Ammon's horn (tissue), 1 donor: ENCODE results near the gene RNLS.

Source experiments
- DNase-seq: peaks from one replicate; pipeline ENCODE4 v3.0.0-alpha.2; 2016; ENCODE audit warnings: low spot score

Gene RNLS

DNA sequence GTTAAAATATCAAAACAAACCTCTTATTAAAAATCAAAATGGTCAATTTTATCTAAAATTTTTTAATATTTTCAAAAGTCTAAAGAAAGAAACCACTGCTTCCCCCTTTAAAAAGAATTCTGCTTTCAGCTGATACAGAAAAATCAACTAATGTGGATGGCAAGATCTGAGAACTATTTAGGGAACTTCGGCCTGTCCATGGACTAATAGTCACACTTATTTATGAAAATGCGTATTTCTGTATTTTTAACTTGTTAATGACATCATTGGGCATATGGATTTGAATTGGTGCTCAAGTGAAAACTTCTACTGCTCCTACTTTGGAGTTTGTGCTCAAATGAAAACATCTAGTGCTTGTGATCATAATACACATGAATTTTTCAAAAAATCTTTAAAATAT is 31.9 kb downstream of the RNLS start:
- DNase-seq: no peak

DNA sequence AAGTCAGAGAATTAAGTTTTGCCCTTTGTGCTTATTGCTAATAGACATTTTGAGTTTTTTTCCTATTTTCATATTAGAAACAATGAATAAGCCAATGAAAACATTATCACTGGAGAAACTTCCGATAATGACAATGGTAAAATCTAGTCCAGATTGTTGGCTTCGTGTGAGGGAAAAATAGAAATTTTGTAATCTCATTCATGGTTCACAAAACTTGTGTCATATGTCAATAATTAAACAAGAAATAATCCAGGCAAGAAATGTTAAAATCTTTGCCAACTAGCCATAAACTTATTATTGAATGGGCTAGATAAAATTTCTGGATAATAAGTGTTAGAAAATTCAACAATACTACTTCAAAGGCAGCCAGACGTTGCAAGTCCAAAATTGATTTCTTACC is 36.6 kb downstream of the RNLS start:
- DNase-seq: no peak

- DNase-seq: no peak
These were observed 37.8 kb downstream of the RNLS start for GRCh38 chr10:88545359-88545758.

- no peak for DNase-seq
These were observed 38.8 kb downstream of the RNLS start for GRCh38 chr10:88544140-88544870.

- DNase-seq: no peak
These were observed 40.6 kb downstream of the RNLS start for GRCh38 chr10:88542522-88542921.

DNA sequence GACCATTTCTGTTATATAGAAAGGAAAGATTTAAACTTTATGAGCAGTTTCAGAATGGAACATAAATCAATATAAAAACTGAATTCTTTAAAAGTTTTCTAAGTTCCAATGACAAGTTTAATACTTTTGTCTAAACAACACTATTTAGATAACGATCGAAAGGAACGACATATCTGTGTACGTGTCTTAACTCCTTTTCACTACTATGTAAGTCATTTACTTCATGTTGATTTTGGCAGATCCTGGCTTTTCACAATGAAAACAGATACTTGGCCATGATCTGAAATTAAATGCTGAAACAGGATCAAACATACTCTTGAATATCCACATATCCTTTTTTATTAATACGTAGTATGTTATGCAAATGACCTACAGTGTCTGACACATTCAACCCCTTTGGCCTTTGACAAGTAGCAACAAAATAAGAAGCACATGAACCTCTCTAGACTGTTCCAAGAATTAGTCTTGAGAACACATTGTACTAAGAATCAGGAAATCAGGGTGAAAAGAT is 41.9 kb downstream of the RNLS start:
- DNase-seq: no peak

GRCh38 chr10:88540351-88540750 is 42.8 kb downstream of the RNLS start:
- DNase-seq: no peak

GRCh38 chr10:88538048-88538447 is 45.1 kb downstream of the RNLS start:
- DNase-seq: no peak

DNA sequence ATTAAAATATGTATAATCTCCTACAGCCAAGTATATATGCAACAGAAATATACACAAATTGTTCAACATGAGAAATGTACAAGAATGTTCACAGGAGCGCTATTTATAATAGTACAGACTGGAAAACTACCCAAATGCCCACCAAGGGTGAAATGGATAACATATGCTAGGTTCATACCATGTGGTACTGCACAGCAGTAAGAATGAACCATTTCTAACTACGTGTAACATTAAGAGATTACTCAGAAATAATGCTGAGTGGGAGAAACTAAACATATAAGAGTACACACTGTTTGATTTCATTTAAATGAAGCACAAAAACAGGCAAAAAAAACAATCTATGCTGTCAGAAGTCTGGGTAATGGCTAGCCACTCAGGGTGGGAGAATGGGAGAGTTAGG is 45.8 kb downstream of the RNLS start:
- DNase-seq: no peak

GRCh38 chr10:88536437-88536836 is 46.7 kb downstream of the RNLS start:
- DNase-seq: no peak

DNA sequence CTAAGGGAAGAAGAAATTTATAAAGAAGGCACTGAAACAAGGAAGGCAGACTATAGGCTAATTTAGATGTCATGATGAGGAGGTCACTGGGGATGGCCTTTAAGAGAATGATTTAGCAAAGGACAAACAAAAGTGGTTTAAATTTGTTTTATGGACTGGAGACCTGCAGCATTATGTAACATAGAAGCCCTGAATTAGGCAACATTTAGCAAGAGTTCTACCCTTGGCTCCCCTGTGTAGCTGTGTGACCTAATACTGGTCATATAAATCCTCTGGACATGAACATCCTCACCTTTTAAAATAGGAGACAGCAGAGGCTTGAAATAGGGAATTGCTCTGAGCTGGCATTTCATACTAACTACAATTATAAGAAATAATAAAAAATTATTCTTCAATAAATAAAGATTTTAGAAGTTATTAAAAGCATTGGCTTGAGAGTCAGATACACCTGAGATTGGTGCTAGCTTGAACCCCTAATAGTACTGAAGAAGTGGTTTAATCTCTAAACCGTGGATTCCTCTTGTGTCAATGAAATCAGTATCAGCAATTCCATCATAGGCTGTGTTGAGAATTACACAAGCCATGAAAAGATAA is 48.9 kb downstream of the RNLS start:
- DNase-seq: no peak

- DNase-seq: no peak
These were observed 51.6 kb downstream of the RNLS start for GRCh38 chr10:88531392-88532052.

GRCh38 chr10:88530629-88531391 is 52.3 kb downstream of the RNLS start:
- no peak for DNase-seq

- no peak for DNase-seq
These were observed 53.0 kb downstream of the RNLS start for GRCh38 chr10:88530093-88530492.

DNA sequence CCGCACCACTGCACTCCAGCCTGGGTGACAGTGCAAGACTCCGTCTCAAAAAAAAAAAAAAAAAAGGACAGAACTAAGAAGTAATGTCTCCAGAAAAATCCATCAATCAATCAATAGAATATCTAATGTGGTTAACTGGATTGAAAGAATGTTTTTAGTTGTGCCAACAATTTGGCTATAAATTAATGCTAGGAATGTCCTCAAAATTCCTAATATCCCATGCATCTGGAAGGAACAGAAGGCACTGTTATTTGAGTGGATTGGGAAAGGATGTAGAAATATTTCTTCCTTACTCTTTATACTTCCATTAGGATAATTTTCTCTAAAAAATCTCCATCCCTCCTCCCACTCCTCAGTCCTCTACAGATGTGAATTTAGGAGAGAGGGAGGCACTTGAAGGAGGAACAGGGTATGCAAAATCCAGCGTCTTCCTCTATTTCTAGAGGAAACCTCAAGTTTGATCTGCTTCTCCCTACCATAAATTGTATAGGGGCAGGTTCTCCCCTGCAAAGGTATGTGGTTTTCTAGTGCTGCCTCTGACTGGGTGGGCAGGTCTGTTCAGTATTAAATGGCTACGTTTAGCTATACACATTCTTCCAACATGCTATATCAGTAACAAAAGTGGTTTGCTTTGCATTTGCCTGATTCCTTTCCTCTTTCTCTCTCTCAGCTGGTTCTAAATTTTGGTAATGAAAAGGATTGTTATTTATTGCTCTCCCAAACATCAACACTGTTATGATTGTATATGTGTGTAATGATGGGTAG is 54.1 kb downstream of the RNLS start:
- no peak for DNase-seq

- no peak for DNase-seq
These were observed 54.9 kb downstream of the RNLS start for GRCh38 chr10:88528201-88528600.

DNA sequence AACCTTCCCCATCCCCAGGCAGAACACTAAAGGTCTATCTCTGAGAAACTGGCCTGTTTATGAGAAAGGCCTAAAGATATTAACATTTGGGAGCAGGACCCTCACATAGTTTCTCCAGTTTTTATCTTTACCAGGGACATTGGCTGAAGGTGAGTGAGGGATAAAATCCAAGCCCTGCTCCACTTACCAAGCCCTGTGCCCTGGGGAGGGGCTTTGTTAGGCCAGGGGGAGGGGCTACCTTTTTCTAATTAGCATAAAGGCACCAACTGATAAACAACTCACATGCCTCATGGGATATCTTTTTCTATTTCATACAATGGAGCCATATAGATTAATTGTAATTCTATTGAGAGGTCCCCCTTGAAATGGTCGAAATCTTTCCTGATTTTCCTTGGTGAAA is 55.9 kb downstream of the RNLS start:
- no peak for DNase-seq

DNA sequence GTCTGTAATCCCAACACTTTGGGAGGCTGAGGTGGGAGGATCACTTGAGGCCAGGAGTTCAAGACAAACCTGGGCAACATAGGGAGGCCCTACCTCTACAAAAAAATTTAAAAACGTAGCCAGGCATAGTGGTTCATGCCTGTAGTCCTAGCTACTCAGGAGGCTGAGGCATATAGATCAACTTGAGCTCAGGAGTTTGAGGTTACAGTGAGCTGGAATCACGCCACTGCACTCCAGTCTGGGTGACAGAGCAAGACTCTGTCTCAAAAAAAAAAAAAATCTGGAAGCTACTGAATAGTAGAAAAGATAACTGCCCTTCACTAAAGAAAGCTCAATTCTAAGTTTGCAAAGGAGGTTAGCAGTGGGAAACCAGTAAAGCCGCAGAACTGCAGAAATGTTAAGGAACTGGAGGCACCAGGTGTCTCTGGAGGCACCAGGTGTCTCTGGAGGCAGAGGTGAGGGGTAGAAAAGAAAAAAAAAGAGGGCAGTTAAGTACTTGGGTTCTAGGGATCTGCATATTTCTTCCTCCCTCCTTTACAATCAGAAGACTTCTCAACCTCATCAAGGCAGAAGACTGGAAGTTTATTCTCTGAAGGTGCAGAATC is 56.5 kb downstream of the RNLS start:
- DNase-seq: no peak

- no peak for DNase-seq
These were observed 57.6 kb downstream of the RNLS start for GRCh38 chr10:88525371-88526069.

DNA sequence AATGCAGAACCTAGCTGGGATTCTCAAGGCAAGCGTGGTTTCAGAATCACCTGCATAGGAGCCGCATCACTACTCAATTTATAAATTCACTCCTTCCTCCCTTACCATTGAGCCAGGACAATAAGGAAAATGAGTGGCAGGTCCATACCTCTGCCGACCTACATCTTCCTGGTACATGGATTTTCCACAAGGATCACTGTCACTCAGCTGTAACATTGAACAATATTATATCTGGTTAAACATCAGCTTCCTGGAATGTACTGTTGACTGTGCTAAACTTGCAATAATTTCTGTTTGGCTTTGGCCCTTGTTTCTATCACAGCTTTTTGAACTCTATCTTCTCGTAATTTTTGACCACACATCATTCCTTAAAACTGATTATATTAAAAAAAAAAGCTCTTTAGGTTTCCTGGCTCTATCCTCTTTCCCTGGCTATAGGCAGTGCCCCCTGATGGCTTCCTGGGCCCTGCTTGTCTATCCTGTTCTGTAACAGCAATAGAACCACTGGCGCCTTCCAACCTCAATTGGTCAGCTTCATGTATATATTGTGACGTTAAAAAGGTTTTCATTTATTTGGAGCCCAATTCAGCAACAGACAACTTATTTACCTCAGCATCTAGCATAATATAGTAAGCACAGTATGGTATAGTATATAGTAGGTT is 59.2 kb downstream of the RNLS start:
- no peak for DNase-seq
